HTR-8/SVneo (cell line): Measurements from ENCODE around the gene IST1.

Source experiments
- DNase-seq: peaks from one replicate; pipeline ENCODE4 v3.0.0; 2011; ENCODE audit warnings: low spot score, mixed read lengths; ENCODE audit not compliant: insufficient read length
- FAIRE-seq: peaks from 2 replicates; lab custom pipeline; 2011; peaks lifted over from hg19 to GRCh38; lab: Jason Lieb, UNC

IST1 gene

GRCh38 chr16:71914802-71915201, 19.5 kb downstream of the IST1 start:
- DNase-seq (no peak), FAIRE-seq (no peak)

- FAIRE-seq (no peak), DNase-seq (no peak)
Measured at GRCh38 chr16:71915350-71915749, 20.0 kb downstream of the IST1 start.

DNA sequence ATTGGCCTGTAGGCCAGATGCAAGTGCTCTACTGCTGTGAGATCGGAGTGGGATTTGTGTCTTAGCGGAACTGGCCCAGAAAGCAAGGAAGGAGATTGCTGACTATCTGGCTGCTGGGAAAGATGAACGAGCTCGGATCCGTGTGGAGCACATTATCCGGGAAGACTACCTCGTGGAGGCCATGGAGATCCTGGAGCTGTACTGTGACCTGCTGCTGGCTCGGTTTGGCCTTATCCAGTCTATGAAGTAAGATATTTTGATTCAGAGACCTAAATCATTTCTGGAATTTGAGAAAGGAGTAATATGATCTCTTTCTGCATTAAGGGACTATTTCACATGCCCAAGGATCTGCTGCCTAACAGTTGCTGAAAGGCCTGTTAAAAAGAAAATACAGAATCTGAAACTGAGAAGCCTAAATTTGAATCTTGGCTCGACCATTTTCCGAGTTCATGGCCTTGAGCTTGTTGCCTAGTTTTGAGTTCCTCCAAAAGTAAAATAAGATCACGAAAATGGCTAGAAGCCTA, 21.1 kb downstream of the IST1 start:
- FAIRE-seq, result no peak
- DNase-seq, result no peak

GRCh38 chr16:71917900-71918299, 22.6 kb downstream of the IST1 start:
- no peak for DNase-seq
- FAIRE-seq, result no peak

GRCh38 chr16:71919035-71919434, 23.7 kb downstream of the IST1 start:
- no peak for FAIRE-seq

GRCh38 chr16:71920658-71921057, 25.3 kb downstream of the IST1 start:
- peak; percentile 40 for FAIRE-seq
- no peak for DNase-seq

More at GRCh38 chr16:71919035-71919434, 23.7 kb downstream of the IST1 start:
- no peak for DNase-seq

DNA sequence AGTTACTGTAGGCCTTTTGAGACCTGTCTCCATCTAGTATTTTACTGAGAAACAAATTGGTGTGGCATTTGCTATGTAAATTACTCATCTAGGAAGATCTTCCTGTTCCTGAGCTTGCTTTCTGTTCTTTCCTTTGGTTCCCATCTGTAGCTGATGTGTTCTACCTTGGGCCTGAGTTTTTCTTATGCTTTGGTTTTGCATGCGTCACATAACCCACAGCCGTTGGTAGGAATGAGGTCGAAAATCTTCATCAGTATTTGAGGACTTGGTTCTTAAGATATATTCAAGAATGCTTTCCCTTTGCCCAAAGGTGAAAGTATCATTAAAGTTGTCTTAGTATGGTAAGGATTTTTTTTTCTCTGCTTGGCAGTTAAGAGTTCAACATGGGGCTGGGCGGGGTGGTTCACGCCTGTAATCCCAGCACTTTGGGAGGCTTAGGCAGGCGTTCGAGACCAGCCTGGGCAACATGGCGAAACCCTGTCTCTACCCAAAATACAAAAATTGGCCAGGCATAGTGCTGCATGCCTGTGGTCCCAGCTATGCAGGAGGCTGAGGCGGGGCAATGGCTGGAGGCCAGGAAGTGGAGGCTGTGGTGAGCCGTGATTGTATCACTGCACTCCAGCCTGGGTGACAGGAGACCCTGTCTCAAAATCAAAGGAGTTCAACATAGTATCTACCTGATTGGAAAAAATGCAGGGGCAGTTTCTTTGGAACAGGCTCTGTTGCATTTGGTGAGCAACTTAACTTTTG, 28.8 kb downstream of the IST1 start:
- no peak for DNase-seq
- no peak for FAIRE-seq

GRCh38 chr16:71924710-71925109, 29.4 kb downstream of the IST1 start:
- FAIRE-seq, result no peak
- DNase-seq, result no peak

DNA sequence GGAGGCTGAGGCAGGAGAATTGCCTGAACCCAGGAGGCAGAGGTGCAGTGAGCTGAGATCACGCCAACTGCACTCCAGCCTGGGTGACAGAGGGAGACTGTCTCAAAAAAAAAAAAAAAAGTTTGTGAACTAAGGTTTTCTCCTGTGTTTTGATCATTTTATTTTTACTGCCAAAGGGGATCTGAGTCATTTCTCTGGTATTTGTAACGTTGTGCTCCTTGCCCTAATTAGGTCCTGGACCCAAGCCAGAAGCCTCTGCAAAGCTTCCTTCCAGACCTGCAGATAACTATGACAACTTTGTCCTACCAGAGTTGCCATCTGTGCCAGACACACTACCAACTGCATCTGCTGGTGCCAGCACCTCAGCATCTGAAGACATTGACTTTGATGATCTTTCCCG, 32.1 kb downstream of the IST1 start:
- DNase-seq (peak; percentile 80), FAIRE-seq (peak; percentile 40)

DNA sequence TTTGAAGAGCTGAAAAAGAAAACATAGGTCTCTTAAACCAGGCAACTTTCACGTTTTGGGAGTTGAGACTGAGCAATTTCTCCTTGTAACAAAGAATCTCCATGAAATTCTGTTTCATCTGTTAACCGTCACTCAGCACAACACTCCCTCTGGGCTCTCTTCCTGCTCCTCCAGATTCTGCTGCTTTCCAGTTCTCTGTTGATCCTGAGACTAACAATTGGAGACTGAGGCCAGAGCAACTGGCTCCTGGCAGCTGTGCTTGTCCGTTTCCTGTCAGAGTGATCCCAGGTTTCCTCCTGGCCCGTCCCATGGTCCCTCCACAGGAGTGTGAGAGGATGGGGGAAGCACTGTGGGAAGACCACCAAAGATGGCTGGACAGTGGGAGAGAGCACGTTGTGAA, 32.5 kb downstream of the IST1 start:
- DNase-seq, result no peak
- FAIRE-seq, result peak; percentile 26

DNA sequence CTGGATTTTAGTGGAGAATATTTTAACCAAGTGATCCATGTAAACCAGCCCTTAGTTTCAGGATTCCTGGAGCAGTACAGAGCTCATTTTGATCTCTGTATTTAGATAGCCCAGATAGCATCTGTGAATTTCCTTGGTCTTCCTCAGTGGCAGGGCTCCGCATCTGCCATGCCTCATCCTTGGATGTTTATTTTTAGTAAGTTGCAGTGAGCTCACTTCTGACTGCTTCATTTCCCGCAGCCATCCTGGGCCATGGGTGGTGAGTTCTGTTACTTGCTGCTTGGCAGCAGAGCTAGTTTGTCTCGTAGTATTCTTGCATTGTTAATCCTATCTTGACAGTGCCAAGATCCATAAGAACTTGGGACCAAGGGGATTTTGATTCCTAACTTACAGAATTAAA, 33.7 kb downstream of the IST1 start:
- DNase-seq, result no peak
- no peak for FAIRE-seq

DNA sequence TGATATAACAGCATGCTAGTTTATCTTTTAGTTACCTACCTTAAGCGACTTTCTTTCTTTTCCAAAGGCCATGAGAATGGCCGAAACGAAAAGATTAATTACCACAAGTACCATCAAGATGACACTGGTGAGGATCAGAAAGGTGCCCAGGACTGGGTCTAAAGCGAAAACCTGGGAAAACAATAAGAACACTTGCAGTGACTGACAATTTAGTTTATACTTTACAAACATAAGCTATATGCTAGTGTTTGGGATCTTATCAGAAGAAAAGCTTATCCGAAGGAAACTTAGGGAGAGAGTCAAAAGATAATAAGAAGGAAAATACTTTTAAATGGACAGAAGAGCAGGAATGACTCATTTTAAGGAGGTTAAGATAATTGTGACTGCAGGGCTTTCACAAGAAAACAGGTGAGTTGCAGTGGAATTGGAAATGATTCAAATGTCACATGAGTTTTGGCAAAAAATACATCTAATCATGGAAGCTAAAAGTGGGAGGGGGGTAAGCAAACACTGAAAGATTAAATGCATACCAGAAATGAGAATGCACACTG, 34.8 kb downstream of the IST1 start:
- DNase-seq (no peak), FAIRE-seq (no peak)

DNA sequence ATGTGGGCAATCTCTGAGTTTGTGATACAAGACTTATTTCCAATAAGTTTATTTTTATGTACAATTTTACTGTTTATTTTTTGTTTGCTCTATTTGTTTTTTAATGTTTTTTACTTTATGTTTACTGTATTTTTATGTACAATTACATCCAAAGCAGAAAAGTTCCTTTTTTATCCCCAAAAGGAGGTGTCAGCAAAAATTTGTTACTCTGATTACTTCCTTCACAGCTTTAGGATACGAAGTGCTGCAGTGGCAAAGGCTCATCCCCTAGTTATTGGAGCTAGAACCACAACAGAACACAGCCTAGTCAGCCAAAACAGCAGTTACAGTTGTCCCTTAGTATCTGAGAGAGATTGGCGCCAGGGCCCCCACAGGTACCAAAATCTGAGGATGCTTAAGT, 35.7 kb downstream of the IST1 start:
- DNase-seq (no peak), FAIRE-seq (no peak)

- no peak for FAIRE-seq
- DNase-seq, result no peak
Measured at GRCh38 chr16:71931599-71931998, 36.3 kb downstream of the IST1 start.

GRCh38 chr16:71933017-71933416, 37.7 kb downstream of the IST1 start:
- DNase-seq (no peak), FAIRE-seq (no peak)

DNA sequence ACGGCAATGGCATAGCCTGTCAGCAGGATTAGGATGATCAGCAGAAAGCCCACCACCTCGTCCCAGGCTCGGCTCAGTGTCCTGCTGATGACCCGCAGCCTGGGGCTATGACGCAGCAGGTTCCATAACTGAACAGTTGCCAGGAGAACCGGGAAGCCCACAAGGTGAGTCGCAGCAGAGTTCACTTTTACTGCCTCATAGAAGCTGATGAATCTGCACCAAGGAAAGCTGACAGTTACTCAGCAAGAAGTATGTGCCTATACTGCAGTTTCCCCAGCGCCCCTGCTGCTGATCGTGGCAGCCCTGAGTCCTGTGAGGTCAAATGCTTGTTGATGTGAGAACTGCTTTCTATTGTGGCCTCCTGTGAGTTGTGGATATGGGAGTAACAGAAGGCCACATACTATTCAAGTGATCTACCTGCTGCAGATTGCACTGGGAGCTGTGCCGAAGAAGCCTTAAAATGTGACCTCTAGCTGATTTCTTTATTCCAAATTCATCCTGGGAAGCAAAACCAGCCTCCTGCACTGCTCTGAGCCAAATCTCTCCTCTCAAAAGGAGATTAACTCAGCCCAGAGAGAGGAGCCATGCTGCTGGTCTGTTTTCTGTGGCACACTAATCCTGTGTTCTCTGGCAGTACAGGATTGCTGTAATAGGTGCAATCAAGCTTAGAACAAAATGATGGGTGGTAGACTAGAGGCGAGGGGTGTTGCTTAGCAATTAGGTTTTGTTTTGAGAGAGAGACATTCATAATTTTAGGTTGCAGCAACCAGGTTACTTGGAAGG, 38.8 kb downstream of the IST1 start:
- FAIRE-seq, result no peak
- DNase-seq, result no peak

DNA sequence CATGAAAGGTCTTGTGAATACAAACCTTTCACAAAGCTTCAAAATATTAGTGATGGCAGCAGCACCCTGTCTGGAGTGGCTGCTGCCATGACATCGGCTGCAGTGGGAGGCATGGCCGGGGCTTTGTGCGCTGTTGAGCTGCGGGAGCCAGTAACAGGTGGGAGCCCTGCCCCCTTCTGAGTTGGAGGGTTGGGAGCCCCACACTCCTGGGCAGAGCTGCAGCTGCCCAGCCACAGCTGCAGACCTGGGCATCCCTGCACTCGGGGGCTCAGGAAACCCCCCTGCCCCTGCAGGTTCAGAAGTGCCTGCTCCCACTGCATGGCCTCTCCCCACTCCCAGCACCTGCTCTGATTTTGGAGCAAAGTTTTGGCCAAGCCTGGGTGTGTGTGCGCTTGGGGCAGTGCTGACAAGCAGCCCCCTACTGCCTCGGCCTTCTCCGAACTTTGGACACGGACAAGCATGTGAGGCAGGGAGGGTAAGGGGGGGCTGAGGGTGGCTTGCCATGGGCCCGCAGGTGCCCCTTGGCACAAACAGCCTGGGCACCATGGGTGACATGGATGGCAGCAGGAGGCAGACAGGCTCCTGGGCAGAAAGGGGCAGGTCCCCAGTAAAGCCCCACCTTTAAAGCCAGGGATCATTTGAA, 42.7 kb downstream of the IST1 start:
- DNase-seq (no peak), FAIRE-seq (no peak)

- no peak for DNase-seq
- no peak for FAIRE-seq
Measured at GRCh38 chr16:71943887-71944286, 48.6 kb downstream of the IST1 start.

DNA sequence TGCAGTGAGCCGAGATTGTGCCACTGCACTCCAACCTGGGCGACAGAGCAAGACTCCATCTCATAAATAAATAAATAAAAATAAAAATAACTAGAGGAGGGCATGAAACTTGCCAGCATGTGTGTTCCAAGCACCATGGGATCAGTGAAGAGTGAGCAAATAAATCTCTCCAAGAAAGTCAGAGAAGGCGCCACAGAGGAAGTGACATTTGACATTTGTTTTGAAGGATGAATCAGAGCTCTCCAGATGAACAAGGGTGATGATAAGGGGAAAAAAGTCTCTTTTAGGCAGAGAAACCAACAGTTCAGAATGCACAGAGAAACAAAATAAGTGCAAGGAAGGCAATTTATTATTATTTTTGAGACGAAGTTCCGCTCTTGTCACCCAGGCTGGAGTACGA, 50.3 kb downstream of the IST1 start:
- FAIRE-seq (no peak), DNase-seq (no peak)

DNA sequence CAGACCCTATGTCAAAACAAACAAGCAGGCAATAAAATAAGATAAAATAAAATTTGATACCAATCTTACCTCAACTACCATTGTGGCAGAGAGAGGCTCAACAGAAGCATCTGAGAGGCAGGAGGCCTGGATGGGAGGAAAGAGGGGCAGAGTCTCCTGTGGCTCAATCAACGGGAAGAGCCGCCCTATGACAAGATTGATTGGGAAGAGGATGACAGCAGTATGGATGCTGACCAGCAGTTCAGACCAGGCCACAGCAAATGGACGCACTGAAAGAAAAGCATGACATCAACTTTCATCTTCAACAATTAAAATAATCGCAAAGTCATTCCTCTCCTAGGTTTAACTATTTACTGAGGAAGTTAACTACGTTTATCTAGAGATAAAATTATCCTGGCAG, 57.5 kb downstream of the IST1 start:
- FAIRE-seq (no peak), DNase-seq (no peak)

DNA sequence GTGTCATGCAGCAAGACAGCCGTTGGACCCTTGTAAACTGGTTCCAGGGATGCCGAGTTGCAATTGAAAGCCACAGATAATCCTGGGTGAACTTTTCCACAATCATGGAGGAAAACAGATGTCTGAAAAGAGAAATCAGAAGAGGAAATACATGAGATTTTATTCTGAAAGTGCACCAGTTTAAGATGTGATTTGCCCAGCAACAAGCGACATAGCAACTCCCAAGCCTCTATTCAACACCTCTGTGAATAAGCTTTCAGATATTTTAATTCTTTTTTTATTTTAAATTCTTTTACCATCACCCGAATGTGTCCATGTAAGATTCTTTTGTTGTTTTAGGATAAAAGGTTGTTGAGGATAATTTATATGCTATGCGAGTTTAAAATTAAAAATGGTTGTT, 58.8 kb downstream of the IST1 start:
- FAIRE-seq, result no peak
- no peak for DNase-seq
